ENCODE data around the gene NOMO2. TPM values are rescaled to one million over a fixed set of nuclear protein-coding genes. Genes with fewer than 3 reads are reported as not detected.
"Not testable (repeated sequence)": the region's sequence is repeated elsewhere in the genome, so short reads cannot be mapped to it uniquely, and the experiment has no call there.

The NOMO2 gene
- total and polyA plus RNA-seq, 9 donors: 49.3 to 90.5 (median 77.9) TPM

DNA sequence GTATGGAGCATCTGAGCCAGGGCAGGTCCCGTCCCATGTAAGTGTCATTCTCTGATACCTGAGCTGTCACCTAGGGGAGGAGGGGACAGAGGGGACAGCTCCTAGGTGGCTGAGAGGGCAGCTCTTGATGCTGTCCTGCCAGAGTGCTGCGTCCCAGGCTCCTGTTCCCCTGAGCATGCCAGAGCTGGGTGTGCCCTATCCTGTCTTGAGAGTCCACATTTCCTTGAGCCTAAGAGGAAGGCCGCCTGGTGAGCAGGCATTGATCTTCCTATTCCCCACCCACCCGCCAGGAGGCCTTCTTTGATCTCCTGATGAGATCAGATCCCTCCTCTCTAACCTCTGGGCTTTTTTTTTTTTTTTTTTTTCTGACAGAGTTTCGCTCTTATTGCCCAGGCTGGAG is 32.0 kb upstream of the NOMO2 start:
- H3K27ac ChIP-seq (ENCODE audit: low read length); H3K4me3 ChIP-seq (ENCODE audit: low read length); H3K4me1 ChIP-seq (ENCODE audit: control insufficient read depth, insufficient read depth, low read length); H3K27me3 ChIP-seq (ENCODE audit: control insufficient read depth, insufficient read depth, low read length); DNase-seq; H3K36me3 ChIP-seq (ENCODE audit: control insufficient read depth, insufficient read depth, low read length); H3K9me3 ChIP-seq (replicated peaks; ENCODE audit: control insufficient read depth, low read depth, low read length): not testable (repeated sequence)
- 50% methylated on average over 2 of the region's 5 CpGs for WGBS (ENCODE audit: insufficient coverage)

DNA sequence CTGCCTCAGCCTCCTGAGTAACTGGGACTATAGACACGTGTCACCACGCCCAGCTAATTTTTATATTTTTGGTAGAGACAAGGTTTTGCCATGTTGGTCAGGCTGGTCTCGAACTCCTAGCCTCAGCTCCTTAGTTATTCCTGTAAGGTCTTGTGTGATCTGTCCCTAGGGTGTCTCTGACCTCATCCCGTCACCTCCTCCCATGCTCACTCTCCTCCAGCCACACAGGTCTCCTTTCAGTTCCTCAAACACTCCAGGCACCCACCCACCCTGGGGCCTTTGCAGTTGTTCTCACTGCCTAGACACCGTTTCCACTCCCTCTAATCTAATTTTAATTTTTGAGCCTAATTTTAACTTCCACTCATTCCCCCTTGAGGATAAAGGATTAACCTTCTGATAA is 31.1 kb upstream of the NOMO2 start:
- H3K27ac ChIP-seq (ENCODE audit: low read length); H3K9me3 ChIP-seq (replicated peaks; ENCODE audit: control insufficient read depth, low read depth, low read length); H3K36me3 ChIP-seq (ENCODE audit: control insufficient read depth, insufficient read depth, low read length); DNase-seq; H3K27me3 ChIP-seq (ENCODE audit: control insufficient read depth, insufficient read depth, low read length); H3K4me3 ChIP-seq (ENCODE audit: low read length); H3K4me1 ChIP-seq (ENCODE audit: control insufficient read depth, insufficient read depth, low read length): not testable (repeated sequence)
- 40% methylated on average over 1 of the region's 5 CpGs for WGBS (ENCODE audit: insufficient coverage)

DNA sequence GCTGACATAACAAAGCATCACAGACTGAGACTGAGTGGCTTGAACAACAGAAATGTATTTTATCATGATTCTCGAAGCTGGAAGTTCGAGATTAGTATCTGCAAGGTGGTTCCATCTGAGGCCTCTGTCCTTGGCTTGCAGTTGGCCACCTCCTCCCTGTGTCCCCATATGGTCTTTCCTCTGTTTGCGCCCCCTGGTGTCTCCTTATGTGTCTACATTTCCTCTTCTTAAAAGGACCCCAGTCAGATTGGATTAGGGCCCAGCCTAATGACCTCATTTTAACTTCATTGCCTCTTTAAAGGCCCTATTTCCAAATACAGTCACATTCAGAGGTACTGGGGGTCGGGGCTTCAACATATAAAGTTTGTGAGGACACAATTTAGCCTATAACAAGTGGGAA is 30.0 kb upstream of the NOMO2 start:
- not testable (repeated sequence) for H3K36me3 ChIP-seq (ENCODE audit: control insufficient read depth, insufficient read depth, low read length); H3K4me3 ChIP-seq (ENCODE audit: low read length); H3K4me1 ChIP-seq (ENCODE audit: control insufficient read depth, insufficient read depth, low read length); H3K27me3 ChIP-seq (ENCODE audit: control insufficient read depth, insufficient read depth, low read length); H3K27ac ChIP-seq (ENCODE audit: low read length); H3K9me3 ChIP-seq (replicated peaks; ENCODE audit: control insufficient read depth, low read depth, low read length)
- peak; percentile 10 for DNase-seq
- no CpG with 5 or more reads among the region's 4 CpGs for WGBS (ENCODE audit: insufficient coverage)

DNA sequence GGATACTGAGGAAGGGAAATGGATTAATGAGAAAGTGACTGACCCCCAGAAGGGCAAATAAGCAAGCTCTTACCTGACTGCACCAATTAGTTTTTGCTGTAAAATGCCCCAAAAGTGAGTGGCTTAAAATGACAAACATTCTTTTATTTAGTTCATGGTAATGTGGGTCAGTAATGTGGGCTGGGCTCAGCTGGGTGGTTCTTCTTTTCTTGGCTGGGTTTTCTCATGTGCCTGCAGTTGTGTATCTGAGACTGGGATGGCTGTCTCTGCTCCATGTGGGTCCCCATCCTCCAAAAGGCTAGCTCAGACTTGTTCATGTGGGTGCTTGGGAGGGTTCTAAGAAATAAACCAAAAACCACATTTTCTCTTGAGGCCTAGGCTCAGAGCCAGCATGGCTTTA is 29.5 kb upstream of the NOMO2 start:
- not testable (repeated sequence) for H3K27ac ChIP-seq (ENCODE audit: low read length); H3K9me3 ChIP-seq (replicated peaks; ENCODE audit: control insufficient read depth, low read depth, low read length); H3K36me3 ChIP-seq (ENCODE audit: control insufficient read depth, insufficient read depth, low read length); H3K4me1 ChIP-seq (ENCODE audit: control insufficient read depth, insufficient read depth, low read length); DNase-seq; H3K4me3 ChIP-seq (ENCODE audit: low read length); H3K27me3 ChIP-seq (ENCODE audit: control insufficient read depth, insufficient read depth, low read length)

DNA sequence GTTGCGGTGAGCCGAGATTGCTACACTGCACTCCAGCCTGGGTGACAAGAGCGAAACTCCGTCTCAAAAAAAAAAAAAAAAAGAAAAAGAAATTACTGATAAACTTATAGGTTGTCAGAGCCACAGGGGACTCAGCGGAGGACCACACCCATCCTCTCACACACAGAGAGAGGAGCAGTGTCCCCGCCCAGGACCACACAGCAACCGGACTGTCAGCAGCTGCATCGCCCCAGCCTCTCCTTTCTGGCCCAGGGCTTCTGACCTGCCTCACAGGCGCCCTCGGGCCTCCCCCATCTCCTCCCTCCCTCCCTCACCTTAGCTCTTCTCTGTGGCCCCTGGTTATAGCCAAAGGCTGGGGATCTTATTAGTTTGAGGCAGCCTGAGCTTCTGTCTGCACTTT is 27.9 kb upstream of the NOMO2 start:
- H3K27me3 ChIP-seq (ENCODE audit: control insufficient read depth, insufficient read depth, low read length); H3K4me1 ChIP-seq (ENCODE audit: control insufficient read depth, insufficient read depth, low read length); H3K9me3 ChIP-seq (replicated peaks; ENCODE audit: control insufficient read depth, low read depth, low read length); DNase-seq; H3K27ac ChIP-seq (ENCODE audit: low read length); H3K4me3 ChIP-seq (ENCODE audit: low read length); H3K36me3 ChIP-seq (ENCODE audit: control insufficient read depth, insufficient read depth, low read length): not testable (repeated sequence)
- WGBS (ENCODE audit: insufficient coverage): no CpG with 5 or more reads among the region's 10 CpGs

DNA sequence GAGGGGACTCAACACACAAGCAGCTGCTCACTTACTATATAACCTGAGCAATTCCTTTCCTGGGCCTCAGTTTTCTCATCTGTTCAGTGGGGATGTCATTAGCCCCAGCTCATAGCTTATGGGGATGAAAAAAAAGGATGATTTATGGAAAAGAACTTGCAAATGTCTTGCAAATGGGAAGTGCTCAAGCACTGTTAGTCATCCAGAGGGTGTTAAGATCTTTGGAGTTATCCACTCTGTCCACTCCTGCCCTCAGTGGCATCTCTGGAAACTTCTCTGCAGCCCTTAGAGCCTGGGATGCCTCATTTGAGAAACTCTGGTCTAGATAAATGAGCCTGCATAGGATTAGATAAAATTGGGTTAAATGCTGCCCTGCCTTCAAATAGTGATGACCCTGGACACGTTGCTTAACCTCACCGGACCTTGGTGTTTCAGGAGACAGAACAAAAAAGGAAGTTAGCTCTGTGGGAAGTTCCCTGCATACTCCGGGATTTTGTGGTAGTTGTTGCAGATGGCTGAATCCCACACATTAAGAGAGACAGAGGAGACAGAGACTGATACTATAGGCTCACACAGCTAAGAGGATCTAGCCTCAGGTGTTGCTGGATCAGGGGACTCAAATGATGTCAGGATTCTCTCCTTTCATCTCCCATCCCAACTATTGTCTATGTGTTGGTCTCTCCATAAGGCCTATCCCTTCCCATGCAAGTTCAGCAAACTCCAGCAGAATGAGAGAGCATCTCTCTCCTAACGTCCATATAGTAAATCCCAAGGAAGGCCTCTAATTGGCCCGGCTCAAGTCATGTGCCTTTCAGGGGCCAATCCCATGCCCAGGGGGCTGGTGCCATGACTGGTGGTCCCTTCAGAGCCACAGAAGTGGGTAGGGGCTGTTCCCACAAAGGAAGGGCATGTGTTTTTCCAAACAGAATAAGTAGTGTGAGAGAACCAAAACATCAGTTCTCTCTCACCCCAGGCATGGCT is 25.0 kb upstream of the NOMO2 start:
- H3K4me3 ChIP-seq (ENCODE audit: low read length); H3K36me3 ChIP-seq (ENCODE audit: control insufficient read depth, insufficient read depth, low read length); DNase-seq; H3K27me3 ChIP-seq (ENCODE audit: control insufficient read depth, insufficient read depth, low read length); H3K9me3 ChIP-seq (replicated peaks; ENCODE audit: control insufficient read depth, low read depth, low read length); H3K27ac ChIP-seq (ENCODE audit: low read length); H3K4me1 ChIP-seq (ENCODE audit: control insufficient read depth, insufficient read depth, low read length): not testable (repeated sequence)
- no CpG with 5 or more reads among the region's 5 CpGs for WGBS (ENCODE audit: insufficient coverage)

DNA sequence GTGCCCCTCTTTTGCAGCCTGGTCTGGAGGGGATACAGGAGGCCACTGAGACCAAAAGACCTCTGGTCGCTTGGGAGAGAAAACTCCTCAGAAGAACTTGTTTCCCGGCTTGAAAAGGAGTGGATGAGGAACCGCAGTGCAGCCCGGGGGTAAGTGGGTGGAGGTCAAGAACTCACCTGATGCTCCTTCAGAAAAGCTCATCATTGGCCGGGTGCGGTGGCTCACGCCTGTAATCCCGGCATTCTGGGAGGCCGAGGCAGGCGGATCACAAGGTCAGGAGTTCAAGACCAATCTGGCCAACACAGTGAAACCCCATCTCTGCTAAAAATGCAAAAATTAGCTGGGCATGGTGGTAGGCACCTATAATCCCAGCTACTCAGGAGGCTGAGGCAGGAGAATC is 23.9 kb upstream of the NOMO2 start:
- not testable (repeated sequence) for H3K27ac ChIP-seq (ENCODE audit: low read length); H3K4me3 ChIP-seq (ENCODE audit: low read length); H3K36me3 ChIP-seq (ENCODE audit: control insufficient read depth, insufficient read depth, low read length); H3K4me1 ChIP-seq (ENCODE audit: control insufficient read depth, insufficient read depth, low read length); H3K27me3 ChIP-seq (ENCODE audit: control insufficient read depth, insufficient read depth, low read length); DNase-seq; H3K9me3 ChIP-seq (replicated peaks; ENCODE audit: control insufficient read depth, low read depth, low read length)
- 93% methylated on average over 6 of the region's 10 CpGs for WGBS (ENCODE audit: insufficient coverage)

DNA sequence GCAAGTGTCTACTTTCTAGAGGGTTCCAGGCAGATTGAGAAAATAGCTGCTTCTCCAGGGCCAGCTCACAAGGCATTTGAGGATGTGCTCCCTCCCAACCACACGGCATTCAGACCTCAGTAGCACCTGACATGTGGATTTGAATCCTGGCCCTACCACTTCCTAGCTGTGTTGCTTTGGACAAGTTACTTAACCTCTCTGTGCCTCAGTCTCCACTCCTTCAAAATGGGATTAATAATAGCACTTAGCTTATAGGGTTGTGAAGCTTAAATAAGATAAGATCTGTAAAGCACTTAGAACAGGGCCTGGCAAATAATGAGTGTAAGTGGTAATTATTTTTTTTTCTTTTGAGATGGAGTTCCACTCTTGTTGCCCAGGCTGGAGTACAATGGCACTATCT is 21.0 kb upstream of the NOMO2 start:
- no peak for DNase-seq
- Histone ChIP-seq H3K4me1 (ENCODE audit: control insufficient read depth, insufficient read depth, low read length) (no peaks in the 10 kb centered on the region), H3K36me3 (ENCODE audit: control insufficient read depth, insufficient read depth, low read length) (no peaks in the 10 kb centered on the region), H3K27ac (ENCODE audit: low read length) (no peak overlapping the region), H3K27me3 (ENCODE audit: control insufficient read depth, insufficient read depth, low read length) (no peaks in the 10 kb centered on the region), H3K9me3 (replicated peaks; ENCODE audit: control insufficient read depth, low read depth, low read length) (no peaks in the 10 kb centered on the region), H3K4me3 (ENCODE audit: low read length) (no peak overlapping the region)
- 60% methylated on average over 1 of the region's 1 CpG for WGBS (ENCODE audit: insufficient coverage)

DNA sequence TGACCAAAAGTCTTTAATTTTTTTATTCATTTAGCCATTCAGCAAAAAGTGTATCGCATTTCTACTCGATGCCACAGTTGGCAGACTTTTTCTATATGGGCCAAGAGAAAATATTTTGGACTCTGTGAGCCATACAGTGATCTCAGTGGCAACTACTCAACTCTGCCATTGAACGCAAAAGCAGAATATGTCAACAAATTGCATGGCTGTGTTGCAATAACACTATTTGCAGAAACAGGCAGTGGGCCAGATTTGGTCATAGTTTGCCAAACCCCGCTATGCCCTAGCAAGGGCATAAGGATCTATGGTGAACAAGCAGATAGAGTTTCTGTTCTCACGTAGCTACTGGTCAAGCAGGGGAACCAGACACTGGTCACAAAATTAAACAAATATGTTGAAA is 18.5 kb upstream of the NOMO2 start:
- H3K4me1 ChIP-seq (ENCODE audit: control insufficient read depth, insufficient read depth, low read length); DNase-seq; H3K27ac ChIP-seq (ENCODE audit: low read length); H3K36me3 ChIP-seq (ENCODE audit: control insufficient read depth, insufficient read depth, low read length); H3K9me3 ChIP-seq (replicated peaks; ENCODE audit: control insufficient read depth, low read depth, low read length); H3K27me3 ChIP-seq (ENCODE audit: control insufficient read depth, insufficient read depth, low read length); H3K4me3 ChIP-seq (ENCODE audit: low read length): not testable (repeated sequence)
- WGBS (ENCODE audit: insufficient coverage): 90% methylated on average over 2 of the region's 5 CpGs

DNA sequence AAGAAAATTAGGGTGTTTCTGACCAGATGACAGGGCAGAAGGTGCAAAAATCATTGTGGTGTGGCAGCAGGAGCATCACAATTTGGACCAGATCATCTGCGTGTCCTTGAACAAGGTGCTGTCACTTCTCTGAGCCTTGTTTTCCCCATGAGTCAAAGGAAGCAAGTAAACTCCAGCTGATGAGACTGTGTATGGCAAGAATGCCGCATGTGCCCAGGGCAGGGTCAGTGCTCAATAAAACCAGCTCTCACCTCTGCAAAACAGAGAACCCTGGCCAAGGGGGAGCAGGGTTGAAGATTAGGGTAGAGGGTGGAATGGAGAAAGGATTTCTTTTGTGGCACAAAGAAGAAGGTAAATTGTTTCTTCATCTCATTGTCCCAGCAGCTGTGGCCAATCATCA is 17.4 kb upstream of the NOMO2 start:
- not testable (repeated sequence) for H3K27me3 ChIP-seq (ENCODE audit: control insufficient read depth, insufficient read depth, low read length); H3K4me3 ChIP-seq (ENCODE audit: low read length); H3K36me3 ChIP-seq (ENCODE audit: control insufficient read depth, insufficient read depth, low read length); DNase-seq; H3K9me3 ChIP-seq (replicated peaks; ENCODE audit: control insufficient read depth, low read depth, low read length); H3K27ac ChIP-seq (ENCODE audit: low read length); H3K4me1 ChIP-seq (ENCODE audit: control insufficient read depth, insufficient read depth, low read length)
- WGBS (ENCODE audit: insufficient coverage): 75% methylated on average over 1 of the region's 2 CpGs

DNA sequence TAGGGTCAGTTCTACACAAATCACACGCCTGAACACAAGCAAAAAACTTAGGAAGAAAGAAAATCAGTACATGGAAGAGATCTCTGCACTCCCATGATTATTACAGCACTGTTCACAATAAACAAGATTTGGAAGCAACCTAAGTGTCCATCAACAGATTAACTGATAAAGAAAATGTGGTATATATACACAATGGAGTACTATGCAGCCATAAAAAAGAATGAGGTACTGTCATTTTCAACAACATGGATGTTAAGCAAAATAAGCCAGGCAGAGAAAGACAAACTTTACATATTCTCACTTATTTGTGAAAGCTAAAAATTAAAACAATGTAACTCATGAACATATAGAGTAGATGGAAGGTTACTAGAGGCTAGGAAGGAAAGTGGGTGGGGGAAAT is 16.0 kb upstream of the NOMO2 start:
- not testable (repeated sequence) for DNase-seq; H3K27ac ChIP-seq (ENCODE audit: low read length); H3K36me3 ChIP-seq (ENCODE audit: control insufficient read depth, insufficient read depth, low read length); H3K4me1 ChIP-seq (ENCODE audit: control insufficient read depth, insufficient read depth, low read length); H3K4me3 ChIP-seq (ENCODE audit: low read length); H3K27me3 ChIP-seq (ENCODE audit: control insufficient read depth, insufficient read depth, low read length); H3K9me3 ChIP-seq (replicated peaks; ENCODE audit: control insufficient read depth, low read depth, low read length)
- WGBS (ENCODE audit: insufficient coverage): no CpG with 5 or more reads among the region's 1 CpG

All from muscle of leg (tissue), 11 donors.